IMR-90 (cell line): Measurements from ENCODE around the gene EIF2AK2. TPM values are rescaled to one million over a fixed set of nuclear protein-coding genes. Genes with fewer than 3 reads are reported as not detected.
A peak's percentile ranks its signal among the peaks of the same experiment; 100 is the strongest.

Source experiments
- ATAC-seq: fragments of 200-7000 bp; cut with Tn5 transposase; 2 replicates; pipeline ENCODE4 v1.9.1; 2020; ENCODE audit warnings: low read depth, mild to moderate bottlenecking, moderate library complexity
- BruUV-seq: library from RNA; stranded (reverse); fragments of 400-500 nt; replicated peaks from 2 replicates; lab custom pipeline; 2021; lab: Mats Ljungman, UMichigan
- CTCF ChIA-PET: fragments of 300-600 bp; formaldehyde crosslinking; extraction: SDS; loops from one replicate; lab custom pipeline; 2021; ENCODE audit warnings: antibody characterized with exemption; lab: Yijun Ruan, JAX
- POLR2A ChIA-PET: fragments of 300-600 bp; sonication (Branson Sonifier 250); formaldehyde crosslinking; loops from one replicate; lab custom pipeline; 2022; ENCODE audit warnings: antibody characterized with exemption; ENCODE audit not compliant: unreplicated experiment; lab: Charles Lee
- DNase-seq: peaks from one replicate; pipeline ENCODE4 v3.0.0; 2013
- H2AFZ ChIP-seq: replicated peaks from 2 replicates; pipeline ENCODE3; 2013; ENCODE audit warnings: low read length, mild to moderate bottlenecking; ENCODE audit not compliant: poor library complexity
- H2AK5ac ChIP-seq: 2 replicates; pipeline ENCODE4 v1.6.1; 2013; ENCODE audit warnings: low read depth, low read length, inconsistent platforms
- H2AK9ac ChIP-seq: replicated peaks from 2 replicates; pipeline ENCODE3; 2013; ENCODE audit warnings: mild to moderate bottlenecking, low read depth, low read length, moderate library complexity; ENCODE audit not compliant: poor library complexity
- H2BK120ac ChIP-seq: 2 replicates; pipeline ENCODE4 v1.6.1; 2013; ENCODE audit warnings: low read depth, low read length, inconsistent platforms
- H2BK15ac ChIP-seq: 3 replicates; pipeline ENCODE4 v1.6.1; 2013; ENCODE audit warnings: low read depth, low read length, inconsistent platforms
- H2BK20ac ChIP-seq: 2 replicates; pipeline ENCODE4 v1.6.1; 2013; ENCODE audit warnings: low read depth, mild to moderate bottlenecking, inconsistent platforms, low read length, moderate library complexity
- H2BK5ac ChIP-seq: 2 replicates; pipeline ENCODE4 v1.6.1; 2013; ENCODE audit warnings: mild to moderate bottlenecking, low read depth, low read length, inconsistent platforms; ENCODE audit not compliant: poor library complexity, severe bottlenecking
- H3K14ac ChIP-seq: replicated peaks from 2 replicates; pipeline ENCODE4 v1.6.1; 2013; ENCODE audit warnings: low read depth, low read length, inconsistent platforms
- H3K18ac ChIP-seq: 2 replicates; pipeline ENCODE4 v1.6.1; 2013; ENCODE audit warnings: low read depth, low read length, control low read depth
- H3K23ac ChIP-seq: 2 replicates; pipeline ENCODE4 v1.6.1; 2013; ENCODE audit warnings: low read depth, low read length, inconsistent platforms
- H3K27ac ChIP-seq: 2 replicates; pipeline ENCODE4 v1.5.1; 2013; ENCODE audit warnings: mild to moderate bottlenecking, control low read depth, low read length; ENCODE audit not compliant: insufficient read depth
- H3K27me3 ChIP-seq: 2 replicates; pipeline ENCODE4 v1.6.1; 2013; ENCODE audit warnings: low read length; ENCODE audit not compliant: control insufficient read depth, insufficient read depth
- H3K36me3 ChIP-seq: 2 replicates; pipeline ENCODE4 v1.6.1; 2013; ENCODE audit warnings: low read length, mixed read lengths; ENCODE audit not compliant: control insufficient read depth, insufficient read depth
- H3K4ac ChIP-seq: 2 replicates; pipeline ENCODE4 v1.6.1; 2013; ENCODE audit warnings: low read depth, low read length, inconsistent platforms
- H3K4me1 ChIP-seq: 2 replicates; pipeline ENCODE4 v1.6.1; 2013; ENCODE audit warnings: low read length, mixed read lengths; ENCODE audit not compliant: control insufficient read depth, insufficient read depth
- H3K4me2 ChIP-seq: 2 replicates; pipeline ENCODE4 v1.6.1; 2013; ENCODE audit warnings: low read depth, mild to moderate bottlenecking, control low read depth, low read length, moderate library complexity
- H3K4me3 ChIP-seq: 2 replicates; pipeline ENCODE4 v1.5.1; 2013; ENCODE audit warnings: low read depth, mild to moderate bottlenecking, control low read depth, low read length, moderate library complexity; ENCODE audit not compliant: insufficient read depth
- H3K56ac ChIP-seq: 2 replicates; pipeline ENCODE4 v1.6.1; 2013; ENCODE audit warnings: low read length, inconsistent platforms; ENCODE audit not compliant: insufficient read depth; ENCODE audit errors: extremely low read depth
- H3K79me1 ChIP-seq, 2 experiments: 2 replicates each; pipeline ENCODE4 v1.6.1; 2013; ENCODE audit warnings: low read length in 2 of 2, inconsistent platforms in 1 of 2, low read depth in 1 of 2
- H3K9ac ChIP-seq: 2 replicates; pipeline ENCODE4 v1.6.1; 2013; ENCODE audit warnings: low read depth, low read length, control low read depth
- H3K9me1 ChIP-seq: 2 replicates; pipeline ENCODE4 v1.6.1; 2013; ENCODE audit warnings: low read length, inconsistent platforms; ENCODE audit not compliant: insufficient read depth
- H3K9me3 ChIP-seq: 2 replicates; pipeline ENCODE4 v1.6.1; 2013; ENCODE audit warnings: low read length; ENCODE audit not compliant: control insufficient read depth, insufficient read depth
- H4K20me1 ChIP-seq: 2 replicates; pipeline ENCODE4 v1.6.1; 2013; ENCODE audit warnings: low read length, inconsistent platforms; ENCODE audit not compliant: insufficient read depth
- H4K5ac ChIP-seq: 2 replicates; pipeline ENCODE4 v1.6.1; 2013; ENCODE audit warnings: mild to moderate bottlenecking, low read depth, low read length, control low read depth
- H4K8ac ChIP-seq, 2 experiments: 2 replicates each; pipeline ENCODE4 v1.6.1; 2013; ENCODE audit warnings: low read depth in 2 of 2, low read length in 2 of 2, control low read depth in 1 of 2, inconsistent platforms in 1 of 2
- H4K91ac ChIP-seq: 2 replicates; pipeline ENCODE4 v1.6.1; 2013; ENCODE audit warnings: low read depth, low read length, inconsistent platforms; ENCODE audit not compliant: insufficient read depth
- BHLHE40 ChIP-seq: fragments of 150-350 bp; IDR thresholded peaks from 2 replicates; pipeline ENCODE4 v1.6.1; 2016; ENCODE audit warnings: mild to moderate bottlenecking, low read depth, low read length
- CEBPB ChIP-seq: IDR thresholded peaks from 2 replicates; pipeline ENCODE4 v1.6.1; 2012; ENCODE audit warnings: low read depth, low read length, improper control_type of control experiment
- CHD1 ChIP-seq: IDR thresholded peaks from 2 replicates; pipeline ENCODE4 v1.6.1; 2012; ENCODE audit warnings: low read depth, low read length, improper control_type of control experiment
- CTCF ChIP-seq: conservative IDR thresholded peaks from 2 replicates; pipeline ENCODE4 v1.5.1; 2012; ENCODE audit warnings: mild to moderate bottlenecking, low read depth, low read length, improper control_type of control experiment
- MXI1 ChIP-seq: IDR thresholded peaks from 2 replicates; pipeline ENCODE4 v1.6.1; 2012; ENCODE audit warnings: low read depth, mild to moderate bottlenecking, low read length, moderate library complexity, borderline replicate concordance
- NFE2L2 ChIP-seq: fragments of 150-350 bp; IDR thresholded peaks from 2 replicates; pipeline ENCODE4 v1.6.1; 2016; ENCODE audit warnings: low read depth, mild to moderate bottlenecking, low read length
- POLR2A ChIP-seq: IDR thresholded peaks from 2 replicates; pipeline ENCODE4 v1.6.1; 2012; ENCODE audit warnings: mild to moderate bottlenecking, low read depth, low read length
- RAD21 ChIP-seq: IDR thresholded peaks from 2 replicates; pipeline ENCODE4 v1.6.1; 2012; ENCODE audit warnings: low read length, improper control_type of control experiment
- RCOR1 ChIP-seq: IDR thresholded peaks from 2 replicates; pipeline ENCODE4 v1.6.1; 2012; ENCODE audit warnings: mild to moderate bottlenecking, low read length, improper control_type of control experiment; ENCODE audit not compliant: insufficient replicate concordance
- RFX5 ChIP-seq: IDR thresholded peaks from 2 replicates; pipeline ENCODE4 v1.8.0; 2012; ENCODE audit warnings: low read depth, mild to moderate bottlenecking, low read length, moderate library complexity
- SMC3 ChIP-seq: fragments of 150-350 bp; IDR thresholded peaks from 2 replicates; pipeline ENCODE4 v1.6.1; 2016; ENCODE audit warnings: low read depth, mild to moderate bottlenecking, antibody characterized with exemption, low read length, moderate library complexity
- USF2 ChIP-seq: fragments of 150-350 bp; IDR thresholded peaks from 2 replicates; pipeline ENCODE4 v1.6.1; 2017; ENCODE audit warnings: mild to moderate bottlenecking, antibody characterized with exemption, low read length, low read depth
- WGBS, 2 experiments: methylation state at CpG; one replicate each; pipeline versions ENCODE4 v1.1.5 to v1.1.7; 2013; ENCODE audit warnings: missing lambda C conversion rate in 2 of 2; ENCODE audit not compliant: insufficient read length in 1 of 2; ENCODE audit errors: extremely low coverage in 2 of 2; 5-methylcytosine and 5-hydroxymethylcytosine counted together
- dilution Hi-C: fragments of 300-500 bp; cut with HindIII; formaldehyde crosslinking; loops from one replicate; pipeline ENCODE4 v1.14.3; 2018; ENCODE audit warnings: low sequenced_read_pairs; ENCODE audit not compliant: unreplicated experiment
- in situ Hi-C: fragments of 300-500 bp; cut with MboI; formaldehyde crosslinking; loops from 3 replicates; pipeline ENCODE4 v1.14.3; 2019; ENCODE audit warnings: low sequenced_read_pairs, inconsistent platforms, mixed read lengths
- intact Hi-C: fragments of 100-400 bp; cut with micrococcal nuclease; formaldehyde crosslinking; loops from 2 replicates; pipeline ENCODE4 v1.10.0; 2022
- polyA plus RNA-seq, 3 experiments: library from polyadenylated mRNA; depleted of rRNA; stranded (reverse); fragments of >200 nt; gene quantifications; 2 replicates each; pipeline ENCODE4 v1.2.3, GENCODE V29; 2012; ENCODE audit warnings: low replicate concordance in 1 of 3
- total RNA-seq: library from RNA; depleted of rRNA; stranded (reverse); fragments of >200 nt; gene quantifications from 2 replicates; pipeline ENCODE4 v1.2.3, GENCODE V29; 2012

The EIF2AK2 gene
- total and polyA plus RNA-seq, 2 of the 4 experiments (the other 2 are of a cell fraction) = 10.2 to 16.8 TPM

GRCh38 chr2:37201766-37202165, 45.0 kb upstream of the EIF2AK2 start:
- no TSS peak for BruUV-seq
- peak overlapping the region; percentile 9 for H2BK5ac ChIP-seq
- H3K4me2 ChIP-seq = no peak overlapping the region
- no peak overlapping the region for H2AFZ ChIP-seq
- no peak overlapping the region for H4K5ac ChIP-seq
- no peak overlapping the region for H3K9ac ChIP-seq
- CTCF ChIA-PET = no interaction called here
- no peak overlapping the region for H4K91ac ChIP-seq
- no peak overlapping the region for H3K56ac ChIP-seq
- no peak overlapping the region for H3K4me3 ChIP-seq
- peaks cover 4% of the 10 kb centered on the region; the same call in 1 of the 2 replicates for H3K4me1 ChIP-seq
- intact Hi-C loops = no loop called here
- no peak for TF ChIP-seq RAD21
- TF ChIP-seq BHLHE40 = no peak
- no peak for TF ChIP-seq USF2
- no peak for TF ChIP-seq RFX5
- no peak for TF ChIP-seq CTCF
- no peak for TF ChIP-seq MXI1
- TF ChIP-seq RCOR1 = no peak
- no peak for TF ChIP-seq SMC3
- no peak for TF ChIP-seq NFE2L2
- no peak for TF ChIP-seq POLR2A
- no peak for TF ChIP-seq CEBPB
- no peak for TF ChIP-seq CHD1
- H3K27me3 ChIP-seq = no peaks in the 10 kb centered on the region
- no peak overlapping the region for H3K4ac ChIP-seq
- H3K9me1 ChIP-seq = peaks cover 3% of the 10 kb centered on the region; the same call in 1 of the 2 replicates
- ATAC-seq = no peak; the same call in 1 of the 2 replicates
- peak overlapping the region; percentile 10; the same call in 1 of the 2 replicates for H3K27ac ChIP-seq
- no peak overlapping the region for H2AK9ac ChIP-seq
- no peak overlapping the region for H3K14ac ChIP-seq
- DNase-seq = peak; percentile 66
- no peak overlapping the region for H2BK120ac ChIP-seq
- no CpG with 5 or more reads among the region's 1 CpG for WGBS, 2 experiments
- H3K36me3 ChIP-seq = peaks cover 22% of the 10 kb centered on the region
- no peak overlapping the region for H2BK20ac ChIP-seq
- no peak overlapping the region for H4K8ac ChIP-seq
- H4K20me1 ChIP-seq = peaks cover 11% of the 10 kb centered on the region; the same call in 1 of the 2 replicates
- peaks cover 27 to 55% of the 10 kb centered on the region in 2 experiments for H3K79me1 ChIP-seq
- in situ Hi-C loops = no loop called here
- dilution Hi-C loops = no loop called here
- H3K18ac ChIP-seq = no peak overlapping the region; the same call in 1 of the 2 replicates
- H3K23ac ChIP-seq = no peak overlapping the region
- POLR2A ChIA-PET = no interaction called here
- no peak overlapping the region for H2AK5ac ChIP-seq
- no peak overlapping the region for H2BK15ac ChIP-seq
- H3K9me3 ChIP-seq = peaks cover 3% of the 10 kb centered on the region
